GM12878 (cell line): Measurements from ENCODE around the gene NCKAP5.

Source experiments
- BHLHE40 ChIP-seq, 2 experiments: fragments of 450-650 bp in 1 of 2; IDR thresholded peaks; 2 replicates each; pipeline ENCODE4 v1.6.1; 2011 to 2017; ENCODE audit warnings: low read depth in 2 of 2, borderline replicate concordance in 1 of 2, improper control_type of control experiment in 1 of 2, low read length in 1 of 2, mild to moderate bottlenecking in 1 of 2
- CHD2 ChIP-seq: IDR thresholded peaks from 2 replicates; pipeline ENCODE4 v1.6.1; 2011; ENCODE audit warnings: low read depth, low read length, improper control_type of control experiment, borderline replicate concordance
- CHD4 ChIP-seq: fragments of 200-600 bp; sonication (generic); IDR thresholded peaks from 2 replicates; pipeline ENCODE4 v1.6.1; 2016; ENCODE audit warnings: mild to moderate bottlenecking
- EZH2 ChIP-seq: IDR thresholded peaks from 2 replicates; pipeline ENCODE4 v1.6.1; 2012; ENCODE audit warnings: low read depth, mild to moderate bottlenecking, control low read depth, inconsistent platforms, low read length, borderline replicate concordance; ENCODE audit not compliant: control insufficient read depth
- GABPA ChIP-seq: IDR thresholded peaks from 2 replicates; pipeline ENCODE4 v1.6.1; 2014; ENCODE audit warnings: antibody characterized with exemption, low read depth, mild to moderate bottlenecking, inconsistent platforms
- NRF1 ChIP-seq: conservative IDR thresholded peaks from 2 replicates; pipeline ENCODE4 v1.6.1; 2011; ENCODE audit warnings: mild to moderate bottlenecking, low read depth, low read length, improper control_type of control experiment
- POLR2AphosphoS2 ChIP-seq: IDR thresholded peaks from 2 replicates; pipeline ENCODE4 v1.6.1; 2011; ENCODE audit warnings: low read depth, mild to moderate bottlenecking, low read length, improper control_type of control experiment, moderate library complexity
- SP1 ChIP-seq: IDR thresholded peaks from one replicate; pipeline ENCODE4 v1.6.1; 2011; ENCODE audit warnings: low read depth, low read length
- SREBF2 ChIP-seq: IDR thresholded peaks from 2 replicates; pipeline ENCODE4 v1.6.1; 2012; ENCODE audit warnings: mild to moderate bottlenecking, low read length
- YY1 ChIP-seq: IDR thresholded peaks from 2 replicates; pipeline ENCODE4 v1.6.1; 2011; ENCODE audit warnings: low read depth, mild to moderate bottlenecking, low read length
- ZBED1 ChIP-seq: IDR thresholded peaks from 2 replicates; pipeline ENCODE4 v1.6.1; 2016; ENCODE audit warnings: borderline replicate concordance
- TF ChIP-seq, protein P1 (sequence below): IDR thresholded peaks from 2 replicates; pipeline ENCODE4 v1.6.1; 2012; ENCODE audit warnings: low read depth, low read length, improper control_type of control experiment
- TF ChIP-seq, protein P2 (sequence below), 3 experiments: IDR thresholded peaks in 2 of 3; conservative IDR thresholded peaks in 1 of 3; 2 replicates each; pipeline ENCODE4 v1.5.1; 2011; ENCODE audit warnings: low read depth in 3 of 3, low read length in 3 of 3, mild to moderate bottlenecking in 3 of 3, control low read depth in 2 of 3, moderate library complexity in 2 of 3, inconsistent platforms in 1 of 3, mixed read lengths in 1 of 3; ENCODE audit not compliant: control insufficient read depth in 2 of 3, insufficient read depth in 1 of 3; ENCODE audit errors: extremely low read depth in 1 of 3

DNA sequence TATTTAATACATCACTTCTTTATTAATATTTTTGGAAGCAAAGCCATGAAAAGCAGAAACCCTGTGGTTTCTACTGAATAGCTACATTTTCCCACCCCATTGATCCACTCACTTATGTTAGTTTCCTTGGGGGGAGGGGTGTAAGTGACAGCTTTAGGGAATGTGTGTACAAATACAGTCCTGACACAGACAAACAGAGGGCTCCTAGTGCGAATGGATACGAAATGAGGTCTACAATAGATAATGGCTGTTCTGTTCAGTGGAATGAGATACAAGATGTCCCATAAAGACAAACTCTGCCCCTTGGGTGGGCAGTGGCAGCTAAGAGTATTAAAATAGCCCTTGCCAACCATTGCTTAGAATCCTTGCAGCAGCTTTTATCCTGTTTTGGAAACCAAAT is 312.9 kb downstream of the NCKAP5 start:
- TF ChIP-seq CHD2 (no peak), NRF1 (no peak), CHD4 (no peak), YY1 (no peak), BHLHE40 (IDR thresholded peaks at IDR 0.05; ENCODE audit: borderline replicate concordance in 1 of 2, low read depth in 2 of 2, low read length in 1 of 2) (no peak), SREBF2 (no peak), SP1 (no peak), POLR2AphosphoS2 (no peak), ZBED1 (no peak), EZH2 (no peak), GABPA (no peak)
- TF ChIP-seq, protein P1, sequence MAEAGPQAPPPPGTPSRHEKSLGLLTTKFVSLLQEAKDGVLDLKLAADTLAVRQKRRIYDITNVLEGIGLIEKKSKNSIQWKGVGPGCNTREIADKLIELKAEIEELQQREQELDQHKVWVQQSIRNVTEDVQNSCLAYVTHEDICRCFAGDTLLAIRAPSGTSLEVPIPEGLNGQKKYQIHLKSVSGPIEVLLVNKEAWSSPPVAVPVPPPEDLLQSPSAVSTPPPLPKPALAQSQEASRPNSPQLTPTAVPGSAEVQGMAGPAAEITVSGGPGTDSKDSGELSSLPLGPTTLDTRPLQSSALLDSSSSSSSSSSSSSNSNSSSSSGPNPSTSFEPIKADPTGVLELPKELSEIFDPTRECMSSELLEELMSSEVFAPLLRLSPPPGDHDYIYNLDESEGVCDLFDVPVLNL, result no peak
- TF ChIP-seq, protein P2, sequence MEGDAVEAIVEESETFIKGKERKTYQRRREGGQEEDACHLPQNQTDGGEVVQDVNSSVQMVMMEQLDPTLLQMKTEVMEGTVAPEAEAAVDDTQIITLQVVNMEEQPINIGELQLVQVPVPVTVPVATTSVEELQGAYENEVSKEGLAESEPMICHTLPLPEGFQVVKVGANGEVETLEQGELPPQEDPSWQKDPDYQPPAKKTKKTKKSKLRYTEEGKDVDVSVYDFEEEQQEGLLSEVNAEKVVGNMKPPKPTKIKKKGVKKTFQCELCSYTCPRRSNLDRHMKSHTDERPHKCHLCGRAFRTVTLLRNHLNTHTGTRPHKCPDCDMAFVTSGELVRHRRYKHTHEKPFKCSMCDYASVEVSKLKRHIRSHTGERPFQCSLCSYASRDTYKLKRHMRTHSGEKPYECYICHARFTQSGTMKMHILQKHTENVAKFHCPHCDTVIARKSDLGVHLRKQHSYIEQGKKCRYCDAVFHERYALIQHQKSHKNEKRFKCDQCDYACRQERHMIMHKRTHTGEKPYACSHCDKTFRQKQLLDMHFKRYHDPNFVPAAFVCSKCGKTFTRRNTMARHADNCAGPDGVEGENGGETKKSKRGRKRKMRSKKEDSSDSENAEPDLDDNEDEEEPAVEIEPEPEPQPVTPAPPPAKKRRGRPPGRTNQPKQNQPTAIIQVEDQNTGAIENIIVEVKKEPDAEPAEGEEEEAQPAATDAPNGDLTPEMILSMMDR (IDR thresholded peaks at IDR 0.05 in 2 of 3, conservative IDR thresholded peaks at IDR 0.05 in 1 of 3; ENCODE audit: control insufficient read depth in 2 of 3, extremely low read depth in 1 of 3, insufficient read depth in 1 of 3, low read depth in 3 of 3, low read length in 3 of 3), result no peak
